Coronary artery (tissue), 2 donors: Measurements from ENCODE around the gene PACSIN3.

Experiments
- DNase-seq: peaks from one replicate; pipeline ENCODE4 v3.0.0-alpha.2; 2017; ENCODE audit warnings: low spot score
- H3K27ac ChIP-seq, 2 donors: fragments of 200-600 bp; sonication (generic); one replicate each; pipeline ENCODE4 v1.5.1; 2016 to 2019
- H3K4me3 ChIP-seq: fragments of 200-600 bp; sonication (generic); 2 replicates; pipeline ENCODE4 v1.5.1; 2016; ENCODE audit warnings: mild to moderate bottlenecking, moderate library complexity
- TF ChIP-seq, protein P1 (sequence below): fragments of 200-600 bp; sonication (generic); IDR thresholded peaks from one replicate; pipeline ENCODE4 v1.5.1; 2019; ENCODE audit warnings: antibody characterized with exemption

The PACSIN3 gene

GRCh38 chr11:47147250-47147649 lies 39.0 kb downstream of the PACSIN3 start:
- no peak overlapping the region for H3K4me3 ChIP-seq
- TF ChIP-seq, protein P1, sequence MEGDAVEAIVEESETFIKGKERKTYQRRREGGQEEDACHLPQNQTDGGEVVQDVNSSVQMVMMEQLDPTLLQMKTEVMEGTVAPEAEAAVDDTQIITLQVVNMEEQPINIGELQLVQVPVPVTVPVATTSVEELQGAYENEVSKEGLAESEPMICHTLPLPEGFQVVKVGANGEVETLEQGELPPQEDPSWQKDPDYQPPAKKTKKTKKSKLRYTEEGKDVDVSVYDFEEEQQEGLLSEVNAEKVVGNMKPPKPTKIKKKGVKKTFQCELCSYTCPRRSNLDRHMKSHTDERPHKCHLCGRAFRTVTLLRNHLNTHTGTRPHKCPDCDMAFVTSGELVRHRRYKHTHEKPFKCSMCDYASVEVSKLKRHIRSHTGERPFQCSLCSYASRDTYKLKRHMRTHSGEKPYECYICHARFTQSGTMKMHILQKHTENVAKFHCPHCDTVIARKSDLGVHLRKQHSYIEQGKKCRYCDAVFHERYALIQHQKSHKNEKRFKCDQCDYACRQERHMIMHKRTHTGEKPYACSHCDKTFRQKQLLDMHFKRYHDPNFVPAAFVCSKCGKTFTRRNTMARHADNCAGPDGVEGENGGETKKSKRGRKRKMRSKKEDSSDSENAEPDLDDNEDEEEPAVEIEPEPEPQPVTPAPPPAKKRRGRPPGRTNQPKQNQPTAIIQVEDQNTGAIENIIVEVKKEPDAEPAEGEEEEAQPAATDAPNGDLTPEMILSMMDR = no peak
- H3K27ac ChIP-seq = no peak overlapping the region
- no peak for DNase-seq

DNA sequence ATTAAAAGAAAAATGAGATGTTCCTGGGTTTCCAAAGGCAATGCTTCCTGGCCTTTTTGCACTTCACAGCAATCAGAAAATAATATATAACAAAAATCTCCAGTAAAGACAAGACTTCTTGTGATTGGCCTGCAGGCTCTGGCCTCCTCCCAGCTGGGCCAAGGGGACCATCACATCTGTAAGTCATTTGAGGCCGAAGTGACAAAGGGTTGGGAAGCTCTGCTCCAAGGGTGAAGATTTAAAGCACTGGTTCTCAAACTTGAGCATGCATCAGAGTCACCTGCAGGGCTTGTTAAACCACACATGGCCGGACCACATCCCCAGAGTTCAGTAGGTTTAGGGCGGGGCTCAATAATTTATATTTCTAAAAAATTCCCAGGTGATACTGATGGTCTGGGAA lies 41.7 kb downstream of the PACSIN3 start:
- DNase-seq = no peak
- H3K27ac ChIP-seq = no peak overlapping the region
- TF ChIP-seq, protein P1 = no peak
- H3K4me3 ChIP-seq = no peak overlapping the region

DNA sequence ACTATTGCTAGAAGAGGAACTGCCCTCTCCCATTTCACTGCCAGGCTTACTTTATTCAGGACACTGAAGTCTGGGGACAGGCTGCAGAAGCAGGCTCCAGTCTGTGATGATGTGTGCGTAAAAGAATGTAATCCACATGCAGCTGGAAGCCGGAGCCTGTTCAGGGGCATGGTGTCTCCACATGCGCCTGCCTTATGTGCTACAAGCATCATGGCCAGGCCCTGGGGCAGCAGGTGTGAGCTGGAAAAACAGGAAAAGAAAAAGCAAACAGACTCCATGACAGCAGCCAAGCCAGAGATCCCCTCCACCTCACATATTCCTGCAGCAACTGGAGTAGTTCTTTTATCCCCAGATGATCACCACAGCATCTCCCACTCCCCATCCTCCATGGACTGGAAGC lies 42.9 kb downstream of the PACSIN3 start:
- TF ChIP-seq, protein P1 = no peak
- Histone ChIP-seq H3K27ac (peak overlapping the region in 1 of 2 donors; percentile 42), H3K4me3 (no peak overlapping the region)
- no peak for DNase-seq

GRCh38 chr11:47139878-47140277 lies 46.4 kb downstream of the PACSIN3 start:
- DNase-seq = no peak
- no peak overlapping the region for H3K27ac ChIP-seq
- TF ChIP-seq, protein P1 = no peak
- no peak overlapping the region for H3K4me3 ChIP-seq

DNA sequence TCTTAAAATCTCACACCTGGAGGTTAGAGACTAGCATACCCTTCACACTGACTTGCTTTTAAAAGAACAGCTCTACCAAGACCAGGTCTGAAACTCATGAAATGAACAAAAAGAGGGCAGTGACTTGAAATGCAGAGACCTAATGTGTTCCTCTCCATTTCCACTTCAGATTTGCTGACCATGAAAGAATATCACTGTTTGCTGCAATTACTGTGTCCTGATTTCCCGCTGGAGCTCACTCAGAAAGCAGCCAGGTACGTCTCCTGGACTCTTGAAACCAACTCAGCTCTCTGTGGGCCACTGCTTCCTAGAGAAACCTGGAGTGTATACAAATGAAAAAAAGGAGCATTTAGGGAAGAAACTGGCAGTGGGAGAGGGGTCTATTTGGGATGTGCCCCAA lies 48.8 kb downstream of the PACSIN3 start:
- TF ChIP-seq, protein P1 = no peak
- no peak overlapping the region for H3K4me3 ChIP-seq
- DNase-seq = no peak
- no peak overlapping the region for H3K27ac ChIP-seq

DNA sequence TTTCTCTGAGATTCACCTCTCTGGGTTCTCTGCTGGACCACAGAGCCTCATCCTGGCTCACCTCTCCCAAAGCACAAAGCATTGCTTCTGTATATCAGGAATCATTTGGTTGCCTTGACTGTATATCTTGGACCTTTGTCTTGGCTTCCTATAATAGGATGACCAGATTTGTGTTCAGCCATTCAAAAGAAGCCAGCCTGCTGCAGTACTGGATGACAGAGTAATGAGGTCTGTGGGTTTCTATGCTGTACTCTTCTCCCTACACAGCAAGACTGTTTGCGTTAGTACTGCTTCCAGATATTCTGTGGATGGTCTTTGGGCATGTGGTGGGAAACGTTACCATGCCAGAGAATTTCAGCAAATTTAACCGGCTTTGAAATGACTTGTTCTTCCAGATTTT lies 49.3 kb downstream of the PACSIN3 start:
- no peak overlapping the region for H3K4me3 ChIP-seq
- DNase-seq = no peak
- TF ChIP-seq, protein P1 = no peak
- no peak overlapping the region for H3K27ac ChIP-seq

DNA sequence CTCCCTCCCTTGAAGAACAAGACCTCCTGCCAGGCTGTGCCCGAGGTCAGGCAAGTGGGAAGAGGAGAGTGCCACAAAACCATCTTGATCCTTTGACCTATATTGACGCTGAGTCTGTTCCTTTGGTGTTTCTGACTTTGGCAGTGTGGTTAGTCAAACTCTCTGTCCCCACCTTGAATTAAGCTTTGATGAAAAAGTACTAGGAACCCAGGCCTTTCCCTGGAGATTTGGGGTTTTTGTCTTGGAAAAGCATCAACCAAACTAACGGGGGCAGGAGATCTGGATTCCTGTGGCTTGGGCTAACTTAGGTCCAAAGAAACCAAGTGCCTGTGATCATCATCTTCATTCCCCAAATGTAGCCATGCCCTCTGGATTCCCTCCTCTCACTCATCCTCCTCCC lies 49.9 kb downstream of the PACSIN3 start:
- TF ChIP-seq, protein P1 = no peak
- DNase-seq = no peak
- no peak overlapping the region for H3K4me3 ChIP-seq
- H3K27ac ChIP-seq = no peak overlapping the region
